ENCODE data around the gene CNTNAP2. TPM values are rescaled to one million over a fixed set of nuclear protein-coding genes. Genes with fewer than 3 reads are reported as not detected.

Gene CNTNAP2
- total and polyA plus RNA-seq, 2 of the 4 experiments (the other 2 are of a cell fraction), result not detected

GRCh38 chr7:146296028-146296427 is 179.4 kb downstream of the CNTNAP2 start:
- H3K27ac ChIP-seq (ENCODE audit: insufficient read depth, low read length), result no peak overlapping the region
- no CpG with 5 or more reads among the region's 1 CpG for WGBS, 2 experiments (ENCODE audit: extremely low coverage in 2 of 2, insufficient read length in 1 of 2)
- no peak overlapping the region for H2BK120ac ChIP-seq (ENCODE audit: low read depth, low read length)
- H2BK5ac ChIP-seq (ENCODE audit: low read depth, low read length, poor library complexity, severe bottlenecking), result no peak overlapping the region
- intact Hi-C loops (cut with micrococcal nuclease) (no loop called here), dilution Hi-C loops (cut with HindIII; ENCODE audit: low sequenced_read_pairs, unreplicated experiment) (no loop called here), in situ Hi-C loops (cut with MboI; ENCODE audit: low sequenced_read_pairs) (no loop called here)
- peaks cover 6% of the 10 kb centered on the region for H3K9me3 ChIP-seq (ENCODE audit: control insufficient read depth, insufficient read depth, low read length)
- ATAC-seq (ENCODE audit: low read depth) (no peak), DNase-seq (no peak)
- no peak overlapping the region for H3K14ac ChIP-seq (replicated peaks; ENCODE audit: low read depth, low read length)
- no peak overlapping the region for H3K18ac ChIP-seq (ENCODE audit: low read depth, low read length)
- TF ChIP-seq BHLHE40 (IDR thresholded peaks at IDR 0.05; ENCODE audit: low read depth, low read length) (no peak), SMC3 (IDR thresholded peaks at IDR 0.05; ENCODE audit: low read depth, low read length) (no peak), MXI1 (IDR thresholded peaks at IDR 0.05; ENCODE audit: borderline replicate concordance, low read depth, low read length) (no peak), USF2 (IDR thresholded peaks at IDR 0.05; ENCODE audit: low read depth, low read length) (no peak), CTCF (conservative IDR thresholded peaks at IDR 0.05; ENCODE audit: low read depth, low read length) (no peak), FOS (IDR thresholded peaks at IDR 0.05; ENCODE audit: low read depth, low read length) (no peak), CHD1 (IDR thresholded peaks at IDR 0.05; ENCODE audit: low read depth, low read length) (no peak), RFX5 (IDR thresholded peaks at IDR 0.05; ENCODE audit: low read depth, low read length) (no peak), MAFK (IDR thresholded peaks at IDR 0.05; ENCODE audit: low read depth, low read length) (no peak), POLR2A (IDR thresholded peaks at IDR 0.05; ENCODE audit: low read depth, low read length) (no peak), MAZ (IDR thresholded peaks at IDR 0.05; ENCODE audit: borderline replicate concordance, low read depth, low read length) (no peak), NFE2L2 (IDR thresholded peaks at IDR 0.05; ENCODE audit: low read depth, low read length) (no peak), RAD21 (IDR thresholded peaks at IDR 0.05; ENCODE audit: low read length) (no peak), RCOR1 (IDR thresholded peaks at IDR 0.05; ENCODE audit: insufficient replicate concordance, low read length) (no peak), CEBPB (IDR thresholded peaks at IDR 0.05; ENCODE audit: low read depth, low read length) (no peak), ELK1 (IDR thresholded peaks at IDR 0.05; ENCODE audit: borderline replicate concordance, low read depth, low read length) (no peak)
- H2AFZ ChIP-seq (replicated peaks; ENCODE audit: low read length, poor library complexity), result no peak overlapping the region
- POLR2A ChIA-PET (ENCODE audit: unreplicated experiment), result no interaction called here
- no peaks in the 10 kb centered on the region for H3K4me1 ChIP-seq (ENCODE audit: control insufficient read depth, insufficient read depth, low read length)
- H3K27me3 ChIP-seq (ENCODE audit: control insufficient read depth, insufficient read depth, low read length), result no peaks in the 10 kb centered on the region
- no peaks in the 10 kb centered on the region for H4K20me1 ChIP-seq (ENCODE audit: insufficient read depth, low read length)
- no peaks in the 10 kb centered on the region for H3K79me1 ChIP-seq (ENCODE audit: low read depth in 1 of 2, low read length in 2 of 2)
- H2BK15ac ChIP-seq (ENCODE audit: low read depth, low read length), result no peak overlapping the region
- H3K4me2 ChIP-seq (ENCODE audit: low read depth, low read length), result no peak overlapping the region
- H3K36me3 ChIP-seq (ENCODE audit: control insufficient read depth, insufficient read depth, low read length), result no peaks in the 10 kb centered on the region
- H3K4me3 ChIP-seq (ENCODE audit: insufficient read depth, low read depth, low read length), result no peak overlapping the region
- no peak overlapping the region for H2BK20ac ChIP-seq (ENCODE audit: low read depth, low read length)
- no peak overlapping the region for H4K5ac ChIP-seq (ENCODE audit: low read depth, low read length)
- no peaks in the 10 kb centered on the region for H3K9me1 ChIP-seq (ENCODE audit: insufficient read depth, low read length)
- no TSS peak for BruUV-seq (replicated peaks)
- H3K56ac ChIP-seq (ENCODE audit: extremely low read depth, insufficient read depth, low read length), result no peak overlapping the region
- H4K91ac ChIP-seq (ENCODE audit: insufficient read depth, low read depth, low read length), result no peak overlapping the region
- no peak overlapping the region for H4K8ac ChIP-seq (ENCODE audit: low read depth in 2 of 2, low read length in 2 of 2)
- no peak overlapping the region for H3K9ac ChIP-seq (ENCODE audit: low read depth, low read length)
- no peak overlapping the region for H2AK5ac ChIP-seq (ENCODE audit: low read depth, low read length)
- no peak overlapping the region for H3K23ac ChIP-seq (ENCODE audit: low read depth, low read length)
- CTCF ChIA-PET, result no interaction called here
- H2AK9ac ChIP-seq (replicated peaks; ENCODE audit: low read depth, low read length, poor library complexity), result no peak overlapping the region
- no peak overlapping the region for H3K4ac ChIP-seq (ENCODE audit: low read depth, low read length)
